HFF-Myc (cell line): ENCODE results near the gene PTER.

Source experiments
- DNase-seq: peaks from one replicate; pipeline ENCODE4 v3.0.0-alpha.2; 2011; ENCODE audit warnings: low read depth; ENCODE audit errors: extremely low read depth
- H3K4me3 ChIP-seq: replicated peaks from 2 replicates; pipeline ENCODE4 v1.5.1; 2011; ENCODE audit warnings: low read depth, mild to moderate bottlenecking, control low read depth, low read length
- TF ChIP-seq, protein P1 (sequence below): IDR thresholded peaks from 2 replicates; pipeline ENCODE4 v1.5.1; 2012; ENCODE audit warnings: mild to moderate bottlenecking, low read depth, low read length, control low read depth; ENCODE audit errors: missing control alignments

The PTER gene

DNA sequence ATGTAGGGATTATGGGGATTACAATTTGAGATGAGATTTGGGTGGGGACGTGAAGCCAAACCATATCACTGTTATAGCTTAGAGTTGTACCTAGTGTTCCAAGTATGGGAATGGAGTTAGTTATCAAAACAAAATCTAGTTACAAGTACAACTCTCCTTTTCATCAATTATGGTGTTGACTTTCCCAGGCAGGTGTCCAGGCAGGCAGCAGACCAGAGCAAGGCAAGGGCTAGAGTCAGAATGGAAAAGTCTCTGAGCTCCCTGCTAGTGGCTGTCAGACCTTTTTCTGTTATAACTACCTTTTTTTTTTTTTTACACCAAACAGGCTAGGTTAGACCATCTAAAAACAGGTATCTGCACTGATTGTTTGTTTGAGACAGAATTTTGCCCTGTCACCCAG lies 29.2 kb downstream of the PTER start:
- TF ChIP-seq, protein P1, sequence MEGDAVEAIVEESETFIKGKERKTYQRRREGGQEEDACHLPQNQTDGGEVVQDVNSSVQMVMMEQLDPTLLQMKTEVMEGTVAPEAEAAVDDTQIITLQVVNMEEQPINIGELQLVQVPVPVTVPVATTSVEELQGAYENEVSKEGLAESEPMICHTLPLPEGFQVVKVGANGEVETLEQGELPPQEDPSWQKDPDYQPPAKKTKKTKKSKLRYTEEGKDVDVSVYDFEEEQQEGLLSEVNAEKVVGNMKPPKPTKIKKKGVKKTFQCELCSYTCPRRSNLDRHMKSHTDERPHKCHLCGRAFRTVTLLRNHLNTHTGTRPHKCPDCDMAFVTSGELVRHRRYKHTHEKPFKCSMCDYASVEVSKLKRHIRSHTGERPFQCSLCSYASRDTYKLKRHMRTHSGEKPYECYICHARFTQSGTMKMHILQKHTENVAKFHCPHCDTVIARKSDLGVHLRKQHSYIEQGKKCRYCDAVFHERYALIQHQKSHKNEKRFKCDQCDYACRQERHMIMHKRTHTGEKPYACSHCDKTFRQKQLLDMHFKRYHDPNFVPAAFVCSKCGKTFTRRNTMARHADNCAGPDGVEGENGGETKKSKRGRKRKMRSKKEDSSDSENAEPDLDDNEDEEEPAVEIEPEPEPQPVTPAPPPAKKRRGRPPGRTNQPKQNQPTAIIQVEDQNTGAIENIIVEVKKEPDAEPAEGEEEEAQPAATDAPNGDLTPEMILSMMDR: no peak
- DNase-seq: no peak
- no peak overlapping the region for H3K4me3 ChIP-seq

DNA sequence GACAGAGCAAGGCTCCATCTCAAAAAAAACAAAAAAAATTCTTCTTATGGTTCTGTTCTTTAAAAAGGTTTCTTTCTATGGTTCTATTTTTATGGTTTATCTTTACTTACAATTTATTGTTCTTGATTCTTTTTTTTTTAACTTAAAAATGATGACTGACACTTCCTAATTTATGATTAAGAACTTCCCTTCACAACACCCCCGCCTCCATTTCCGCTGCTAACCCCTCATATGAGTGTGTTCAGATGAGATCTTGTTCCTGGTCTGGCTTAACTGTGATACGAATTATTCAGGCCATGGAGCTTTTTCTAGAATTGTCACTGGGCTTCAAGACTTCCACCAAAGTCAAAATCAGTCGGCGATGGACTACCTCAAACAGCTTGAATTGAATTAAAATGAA lies 33.9 kb downstream of the PTER start:
- TF ChIP-seq, protein P1: no peak
- no peak overlapping the region for H3K4me3 ChIP-seq
- DNase-seq: no peak

DNA sequence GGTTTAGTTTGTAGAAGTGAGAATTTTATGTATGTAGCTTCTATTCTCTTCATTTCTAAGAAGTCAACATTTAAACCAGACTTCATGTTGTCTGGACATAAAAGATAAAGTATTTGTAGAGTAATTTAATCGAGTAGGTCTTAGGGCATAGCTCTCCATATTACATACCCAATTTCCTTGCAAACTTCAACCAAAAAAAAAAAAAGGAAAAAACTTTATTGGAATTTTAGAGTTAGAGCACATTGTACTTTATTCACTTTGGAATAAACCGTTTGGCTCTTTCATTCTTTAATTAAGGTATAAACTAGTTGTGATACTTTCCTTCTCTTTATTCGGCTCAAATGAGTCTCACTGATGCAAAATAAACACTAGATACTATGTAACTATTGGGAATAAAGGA lies 36.0 kb downstream of the PTER start:
- TF ChIP-seq, protein P1: no peak
- H3K4me3 ChIP-seq: no peak overlapping the region
- DNase-seq: no peak

DNA sequence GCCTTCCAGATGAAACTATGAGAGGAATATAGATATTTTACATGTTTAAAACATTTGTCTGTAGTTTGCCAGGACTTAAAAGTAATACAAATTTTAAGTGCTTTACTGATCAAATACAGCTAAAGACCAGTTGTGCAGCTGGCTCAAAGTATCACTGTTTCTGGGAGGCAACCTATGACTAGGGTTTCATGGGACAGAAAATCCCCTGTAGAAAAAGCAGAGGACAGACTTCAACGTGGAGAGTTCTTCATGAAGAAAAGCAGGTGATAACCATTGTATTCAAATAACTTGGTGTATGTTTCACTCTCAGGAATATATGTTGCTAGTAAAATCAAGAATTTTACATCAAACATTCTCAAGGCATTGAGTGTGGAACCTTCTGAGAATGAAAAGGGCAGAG lies 40.9 kb downstream of the PTER start:
- DNase-seq: no peak
- no peak overlapping the region for H3K4me3 ChIP-seq
- TF ChIP-seq, protein P1: no peak

DNA sequence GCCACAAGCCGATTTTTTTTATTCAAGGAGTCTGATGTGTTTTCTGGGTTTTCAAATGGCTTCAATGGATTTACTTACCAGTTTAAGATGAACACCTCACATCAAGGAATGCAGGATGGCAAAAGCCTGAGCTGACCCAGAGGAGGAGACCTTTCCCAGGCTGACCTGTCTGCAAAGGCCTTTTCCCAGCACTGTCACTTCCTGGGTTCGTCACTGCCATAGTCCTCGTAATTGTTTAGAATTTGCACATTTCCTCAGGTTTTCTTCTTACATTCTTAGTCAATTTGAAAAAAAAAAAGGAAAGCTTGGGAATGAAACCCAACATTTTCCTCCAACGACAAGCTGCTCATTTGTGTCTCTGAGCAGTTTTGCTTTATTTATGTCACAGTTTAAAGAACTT lies 42.0 kb downstream of the PTER start:
- no peak overlapping the region for H3K4me3 ChIP-seq
- no peak for DNase-seq
- TF ChIP-seq, protein P1: no peak

DNA sequence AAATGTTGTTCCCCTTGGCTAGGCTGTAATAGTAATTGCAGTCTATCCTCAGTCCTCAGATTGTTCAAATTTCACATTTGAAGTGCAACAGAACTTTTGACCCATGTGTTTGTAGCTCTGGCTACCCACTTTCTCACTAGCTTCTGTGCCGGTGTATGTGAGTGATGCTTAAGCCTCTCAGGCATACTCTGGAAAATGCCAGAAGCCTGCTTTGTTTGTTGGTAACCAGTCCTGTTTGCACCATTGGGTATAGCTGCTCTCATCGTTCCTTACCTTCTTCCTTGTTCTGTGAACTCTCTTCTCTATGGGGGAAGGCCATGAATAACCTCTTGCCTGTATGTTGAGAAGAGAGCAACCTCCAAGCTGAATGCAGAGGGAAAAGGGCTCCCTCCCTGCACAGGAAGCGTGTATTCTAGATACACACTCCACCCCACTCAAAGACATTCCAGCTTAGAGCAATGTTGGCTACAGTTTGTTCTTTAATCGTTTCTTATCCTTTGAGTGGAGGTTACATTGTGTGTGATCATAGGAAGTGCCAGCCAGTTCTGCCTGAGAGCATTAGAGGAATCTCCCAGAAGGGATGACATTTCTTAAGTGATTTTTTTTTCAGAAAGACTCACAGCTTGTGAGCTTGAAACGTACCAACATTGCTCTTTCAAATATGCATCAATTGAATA lies 44.4 kb downstream of the PTER start:
- TF ChIP-seq, protein P1: no peak
- no peak overlapping the region for H3K4me3 ChIP-seq
- DNase-seq: no peak

DNA sequence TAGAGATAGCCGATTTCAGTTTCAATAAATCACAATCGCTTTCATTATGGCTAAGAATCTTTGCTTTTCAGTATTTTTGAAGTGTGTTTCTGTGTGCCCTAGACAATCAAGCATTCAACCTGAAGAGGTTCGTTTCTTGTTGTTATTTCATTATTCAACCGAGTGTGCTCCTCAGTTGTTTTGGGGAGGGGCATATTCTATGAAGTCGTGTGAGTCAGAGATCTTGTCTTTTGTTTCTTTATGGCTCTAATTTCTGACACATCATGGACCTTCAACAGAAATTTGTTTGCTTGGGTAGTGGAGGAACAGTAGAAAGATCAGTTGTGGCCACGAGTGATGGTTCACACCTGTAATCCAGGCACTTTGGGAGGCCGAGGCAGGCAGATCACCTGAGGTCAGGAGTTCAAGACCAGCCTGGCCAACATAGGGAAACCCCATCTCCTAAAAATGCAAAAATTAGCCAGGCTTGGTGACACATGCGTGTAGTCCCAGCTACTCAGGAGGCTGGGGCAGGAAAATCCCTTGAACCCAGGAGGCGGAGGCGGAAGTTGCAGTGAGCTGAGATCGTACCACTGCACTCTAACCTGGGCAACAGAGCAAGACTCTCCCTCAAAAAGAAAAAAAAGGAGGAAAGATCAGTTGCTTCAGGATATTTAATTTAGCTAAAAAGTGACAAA lies 46.6 kb downstream of the PTER start:
- no peak overlapping the region for H3K4me3 ChIP-seq
- DNase-seq: no peak
- TF ChIP-seq, protein P1: no peak
